ENCODE data around the gene DHRS12. TPM values are rescaled to one million over a fixed set of nuclear protein-coding genes. Genes with fewer than 3 reads are reported as not detected.

The DHRS12 gene
- total RNA-seq, 3 donors from 2014 or later (not counting 1 experiment from before 2014, with no cell fraction given): 7.0 to 11.7 (median 10.4) TPM

GRCh38 chr13:51764184-51765141 is 39.5 kb downstream of the DHRS12 start:
- Mint-ChIP-seq H3K27me3 (ENCODE audit: low read depth in 2 of 2) (no peaks in the 10 kb centered on the region), H3K36me3 (peaks cover 18% of the 10 kb centered on the region), H3K4me3 (peak overlapping the region; percentile 70), H3K4me1 (peaks cover 16 to 17% of the 10 kb centered on the region in 2 donors), H3K9me3 (no peaks in the 10 kb centered on the region), H3K27ac (peak overlapping the region; percentile 79 to 95)
- intact Hi-C loops (cut with micrococcal nuclease): loop anchor here (1.0 to 2.0 kb wide), 2 partner anchors 39 to 312 kb away; partner anchors contain the start of gene INTS6
- ATAC-seq: peak; percentile 86 to 93 (median 92)
- DNase-seq: peak; percentile 52 to 81
- Histone ChIP-seq H3K9me3 (ENCODE audit: control insufficient read depth, insufficient read depth, low read length) (no peaks in the 10 kb centered on the region), H3K27ac (ENCODE audit: low read length) (peak overlapping the region; percentile 57), H3K27me3 (ENCODE audit: control insufficient read depth, insufficient read depth, low read length) (no peaks in the 10 kb centered on the region), H3K36me3 (ENCODE audit: control insufficient read depth, insufficient read depth, low read length) (peaks cover 18% of the 10 kb centered on the region), H3K4me3 (ENCODE audit: low read length) (no peak overlapping the region), H3K4me1 (ENCODE audit: control insufficient read depth, insufficient read depth, low read length) (peaks cover 13% of the 10 kb centered on the region)
- 24% methylated on average over 11 of the region's 12 CpGs for WGBS (ENCODE audit: insufficient coverage)
- no peak for TF ChIP-seq CTCF (IDR thresholded peaks at IDR 0.05)

- no peaks in the 10 kb centered on the region for H3K27me3 Mint-ChIP-seq (ENCODE audit: low read depth in 2 of 2)
- peaks cover 16 to 17% of the 10 kb centered on the region in 2 donors for H3K4me1 Mint-ChIP-seq
- H3K4me3 ChIP-seq (ENCODE audit: low read length): no peak overlapping the region
- H3K27ac Mint-ChIP-seq: peak overlapping the region; percentile 52 to 79
- H3K36me3 ChIP-seq (ENCODE audit: control insufficient read depth, insufficient read depth, low read length): peaks cover 25% of the 10 kb centered on the region
- no peak overlapping the region for H3K27ac ChIP-seq (ENCODE audit: low read length)
- DNase-seq (no peak), ATAC-seq (no peak)
- no peaks in the 10 kb centered on the region for H3K9me3 ChIP-seq (ENCODE audit: control insufficient read depth, insufficient read depth, low read length)
- intact Hi-C loops (cut with micrococcal nuclease): no loop called here
- TF ChIP-seq CTCF (IDR thresholded peaks at IDR 0.05): no peak
- WGBS (ENCODE audit: insufficient coverage): 95% methylated on average over 2 of the region's 2 CpGs
- no peaks in the 10 kb centered on the region for H3K27me3 ChIP-seq (ENCODE audit: control insufficient read depth, insufficient read depth, low read length)
- no peak overlapping the region for H3K4me3 Mint-ChIP-seq
- peaks cover 13% of the 10 kb centered on the region for H3K4me1 ChIP-seq (ENCODE audit: control insufficient read depth, insufficient read depth, low read length)
- no peaks in the 10 kb centered on the region for H3K9me3 Mint-ChIP-seq
- H3K36me3 Mint-ChIP-seq: peaks cover 19% of the 10 kb centered on the region
Observed at GRCh38 chr13:51763486-51763885, 40.5 kb downstream of the DHRS12 start.

DNA sequence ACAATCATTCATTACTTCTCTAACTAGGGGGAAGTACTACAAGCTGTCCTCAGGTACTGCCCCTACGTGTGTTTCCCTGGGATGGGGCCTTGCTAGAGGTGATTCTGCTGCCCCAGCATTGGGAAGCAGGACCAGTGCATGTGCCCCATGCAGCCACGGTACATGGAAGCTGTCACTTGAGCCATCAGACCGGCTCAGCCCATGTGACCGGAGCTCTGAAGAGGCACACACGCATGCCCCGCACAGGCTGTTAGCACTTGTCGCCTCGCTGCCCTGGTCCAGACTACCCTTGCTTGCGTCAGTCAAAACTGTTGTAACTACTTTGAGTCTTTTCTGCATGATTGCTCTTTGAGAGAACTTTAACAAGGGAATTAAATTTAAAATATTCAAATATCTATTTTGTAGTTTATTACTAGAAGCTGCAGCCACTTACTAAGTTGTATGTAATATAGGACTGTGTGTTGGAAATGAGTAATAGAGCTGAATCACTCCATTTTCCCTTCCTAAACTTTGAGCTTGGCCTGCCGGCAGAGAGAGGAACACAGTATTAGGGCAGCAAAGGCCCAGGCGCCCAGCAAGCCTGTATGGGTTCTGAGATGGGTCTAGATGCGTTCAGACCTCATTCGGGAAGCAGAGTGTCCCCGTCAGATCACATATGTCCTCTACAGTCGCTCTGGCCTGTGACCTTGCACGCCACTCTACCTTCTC is 42.2 kb downstream of the DHRS12 start:
- Histone ChIP-seq H3K36me3 (ENCODE audit: control insufficient read depth, insufficient read depth, low read length) (peaks cover 29% of the 10 kb centered on the region), H3K4me3 (ENCODE audit: low read length) (no peak overlapping the region), H3K27ac (ENCODE audit: low read length) (no peak overlapping the region), H3K9me3 (ENCODE audit: control insufficient read depth, insufficient read depth, low read length) (no peaks in the 10 kb centered on the region), H3K27me3 (ENCODE audit: control insufficient read depth, insufficient read depth, low read length) (no peaks in the 10 kb centered on the region), H3K4me1 (ENCODE audit: control insufficient read depth, insufficient read depth, low read length) (peaks cover 13% of the 10 kb centered on the region)
- ATAC-seq (no peak), DNase-seq (no peak)
- TF ChIP-seq CTCF (IDR thresholded peaks at IDR 0.05): no peak
- H3K36me3 Mint-ChIP-seq: peaks cover 19% of the 10 kb centered on the region
- no peak overlapping the region for H3K27ac Mint-ChIP-seq
- H3K27me3 Mint-ChIP-seq (ENCODE audit: low read depth in 2 of 2): no peaks in the 10 kb centered on the region
- no peaks in the 10 kb centered on the region for H3K9me3 Mint-ChIP-seq
- 94% methylated on average over 16 of the region's 16 CpGs for WGBS (ENCODE audit: insufficient coverage)
- H3K4me3 Mint-ChIP-seq: no peak overlapping the region
- intact Hi-C loops (cut with micrococcal nuclease): no loop called here
- H3K4me1 Mint-ChIP-seq: peaks cover 16 to 17% of the 10 kb centered on the region in 2 donors
